ENCODE measurements around the gene SCARB1. TPM values are rescaled to one million over a fixed set of nuclear protein-coding genes. Genes with fewer than 3 reads are reported as not detected.
"Not testable (repeated sequence)": the region's sequence is repeated elsewhere in the genome, so short reads cannot be mapped to it uniquely, and the experiment has no call there.

The SCARB1 gene
- total RNA-seq, 1 donor from 2014 or later, result 25.8 TPM

DNA sequence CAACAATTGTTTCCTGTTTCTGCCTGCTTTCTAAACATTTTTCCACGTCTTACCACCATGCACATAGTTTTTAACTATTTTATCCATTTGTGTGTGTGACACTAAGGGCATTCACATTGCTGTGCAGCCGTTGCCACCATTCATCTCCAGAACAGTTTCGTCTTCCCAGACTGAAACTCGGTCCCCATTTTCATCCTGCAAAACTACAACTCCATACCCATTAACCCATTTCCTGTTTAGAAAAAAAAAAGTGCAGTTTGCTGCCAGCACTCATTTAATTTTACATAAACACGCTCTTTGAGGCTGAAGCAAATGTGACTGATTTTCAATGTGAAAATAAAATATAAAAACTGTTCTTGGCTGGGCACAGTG lies 35.2 kb upstream of the SCARB1 start:
- intact Hi-C loops (cut with micrococcal nuclease), result loop anchor here (2.0 to 5.0 kb wide), 2 partner anchors 37 to 124 kb away; partner anchors contain the start of gene SCARB1
- Mint-ChIP-seq H3K27me3 (ENCODE audit: low read depth) (peaks cover 2% of the 10 kb centered on the region), H3K4me3 (ENCODE audit: low read depth) (no peak overlapping the region), H3K36me3 (ENCODE audit: low read depth) (no peaks in the 10 kb centered on the region), H3K9me3 (no peaks in the 10 kb centered on the region), H3K27ac (no peak overlapping the region), H3K4me1 (ENCODE audit: low read depth) (peaks cover 12% of the 10 kb centered on the region)
- DNase-seq (ENCODE audit: low spot score), result no peak

DNA sequence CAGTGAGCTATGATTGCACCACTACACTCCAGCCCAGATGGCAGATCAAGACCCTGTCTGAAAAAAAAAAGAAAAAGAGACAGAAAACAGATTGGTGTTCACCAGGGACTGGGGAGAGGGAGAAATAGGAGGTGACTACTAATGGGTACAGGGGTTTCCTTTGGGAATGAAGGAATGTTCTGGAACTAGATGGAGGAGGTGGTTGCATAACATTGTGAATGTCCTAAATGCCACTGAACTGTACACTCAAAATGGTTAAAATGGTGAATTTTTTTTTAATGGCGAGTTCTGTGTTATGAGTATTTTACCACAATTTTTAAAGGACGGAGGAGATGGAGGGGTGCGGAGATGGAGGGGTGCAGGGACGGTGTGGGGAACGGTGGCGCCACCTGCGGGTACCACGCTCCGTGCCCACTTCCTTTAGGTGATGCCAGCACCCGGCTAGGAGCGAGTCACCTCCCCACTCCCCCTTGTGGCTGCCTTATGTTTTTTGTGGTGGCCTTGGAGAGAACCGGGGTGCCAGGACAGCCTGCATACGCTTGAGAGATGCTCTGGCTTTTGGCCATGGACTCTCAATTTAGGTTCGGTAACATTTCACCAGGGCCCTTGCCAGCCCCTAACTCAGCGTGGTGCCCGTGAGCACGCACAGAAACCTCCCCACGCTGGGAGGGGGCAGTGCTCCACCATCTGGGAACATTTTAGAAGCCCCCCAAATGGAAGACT lies 34.7 kb upstream of the SCARB1 start:
- H3K27ac Mint-ChIP-seq, result no peak overlapping the region
- no peaks in the 10 kb centered on the region for H3K9me3 Mint-ChIP-seq

GRCh38 chr12:124896461-124896860 lies 32.8 kb upstream of the SCARB1 start:
- H3K9me3 Mint-ChIP-seq, result no peaks in the 10 kb centered on the region
- intact Hi-C loops (cut with micrococcal nuclease), result loop anchor here (5.0 kb wide), 1 partner anchor 34 kb away; the partner anchor contains the start of gene SCARB1
- peaks cover 15% of the 10 kb centered on the region for H3K4me1 Mint-ChIP-seq (ENCODE audit: low read depth)
- H3K4me3 Mint-ChIP-seq (ENCODE audit: low read depth), result no peak overlapping the region
- no peak overlapping the region for H3K27ac Mint-ChIP-seq
- H3K27me3 Mint-ChIP-seq (ENCODE audit: low read depth), result peaks cover 2% of the 10 kb centered on the region
- DNase-seq (ENCODE audit: low spot score), result no peak
- no peaks in the 10 kb centered on the region for H3K36me3 Mint-ChIP-seq (ENCODE audit: low read depth)

More for the DNA sequence above, 34.7 kb upstream of the SCARB1 start:
- Mint-ChIP-seq H3K36me3 (ENCODE audit: low read depth) (no peaks in the 10 kb centered on the region), H3K4me1 (ENCODE audit: low read depth) (peaks cover 15% of the 10 kb centered on the region), H3K4me3 (ENCODE audit: low read depth) (no peak overlapping the region), H3K27me3 (ENCODE audit: low read depth) (peaks cover 2% of the 10 kb centered on the region)
- intact Hi-C loops (cut with micrococcal nuclease), result loop anchor here (2.0 to 5.0 kb wide), 2 partner anchors 36 to 124 kb away; partner anchors contain the start of gene SCARB1
- peak; percentile 42 for DNase-seq (ENCODE audit: low spot score)

DNA sequence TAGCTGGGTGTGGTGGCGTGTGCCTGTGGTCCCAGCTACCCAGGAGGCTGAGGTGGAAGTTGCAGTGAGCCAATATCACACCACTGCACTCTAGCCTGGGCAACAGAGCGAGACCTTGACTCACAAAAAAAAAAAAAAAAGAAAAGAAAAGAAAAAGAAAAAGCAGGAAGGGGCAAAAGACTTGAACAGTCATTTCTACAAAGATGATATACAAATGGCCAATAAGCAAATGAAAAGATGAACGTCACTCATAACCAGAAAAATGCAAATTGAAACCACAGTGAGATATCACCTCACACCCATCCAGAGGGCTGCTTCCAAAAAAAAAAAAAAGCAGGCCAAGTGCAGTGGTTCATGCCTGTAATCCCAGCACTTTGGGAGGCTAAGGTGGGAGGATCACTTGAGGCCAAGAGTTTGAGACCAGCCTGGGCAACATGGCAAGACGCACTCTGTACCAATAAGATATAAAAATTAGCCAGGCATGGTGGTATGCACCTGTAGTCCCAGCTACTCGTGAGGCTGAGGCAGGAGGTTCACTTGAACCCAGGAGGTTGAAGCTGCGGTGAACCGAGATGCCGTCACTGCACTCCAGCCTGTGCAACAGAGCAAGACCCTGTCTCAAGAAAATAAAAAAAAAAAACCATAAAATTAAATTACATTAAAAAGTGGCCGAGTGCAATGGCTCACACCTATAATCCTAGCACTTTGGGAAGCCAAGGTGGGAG lies 30.3 kb upstream of the SCARB1 start:
- intact Hi-C loops (cut with micrococcal nuclease), result no loop called here

GRCh38 chr12:124888260-124888659 lies 24.6 kb upstream of the SCARB1 start:
- H3K4me3 Mint-ChIP-seq (ENCODE audit: low read depth), result no peak overlapping the region
- DNase-seq (ENCODE audit: low spot score), result no peak
- no peaks in the 10 kb centered on the region for H3K27me3 Mint-ChIP-seq (ENCODE audit: low read depth)
- intact Hi-C loops (cut with micrococcal nuclease), result no loop called here
- H3K4me1 Mint-ChIP-seq (ENCODE audit: low read depth), result no peaks in the 10 kb centered on the region
- no peaks in the 10 kb centered on the region for H3K9me3 Mint-ChIP-seq
- H3K36me3 Mint-ChIP-seq (ENCODE audit: low read depth), result no peaks in the 10 kb centered on the region
- no peak overlapping the region for H3K27ac Mint-ChIP-seq

More for the DNA sequence above, 30.3 kb upstream of the SCARB1 start:
- H3K9me3 Mint-ChIP-seq, result no peaks in the 10 kb centered on the region
- H3K27ac Mint-ChIP-seq, result no peak overlapping the region
- no peak overlapping the region for H3K4me3 Mint-ChIP-seq (ENCODE audit: low read depth)
- no peaks in the 10 kb centered on the region for H3K36me3 Mint-ChIP-seq (ENCODE audit: low read depth)
- no peaks in the 10 kb centered on the region for H3K27me3 Mint-ChIP-seq (ENCODE audit: low read depth)
- peaks cover 13% of the 10 kb centered on the region for H3K4me1 Mint-ChIP-seq (ENCODE audit: low read depth)
- DNase-seq (ENCODE audit: low spot score), result no peak

DNA sequence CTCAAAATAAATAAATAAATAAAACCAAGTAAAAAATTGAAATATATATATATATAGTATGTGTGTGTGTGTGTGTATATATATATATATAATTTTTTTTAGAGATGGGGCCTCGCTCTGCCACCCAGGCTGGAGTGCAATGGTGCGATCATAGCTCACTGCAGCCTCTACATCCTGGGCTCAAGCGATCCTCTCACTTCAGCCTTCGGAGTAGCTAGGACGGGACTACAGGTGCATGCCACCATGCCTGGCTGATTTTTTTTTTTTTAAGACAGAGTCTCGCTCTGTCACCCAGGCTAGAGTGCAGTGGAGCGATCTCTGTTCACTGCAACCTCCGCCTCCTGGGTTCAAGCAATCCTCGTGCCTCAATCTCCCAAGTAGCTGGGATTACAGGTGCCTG lies 24.1 kb upstream of the SCARB1 start:
- H3K27ac Mint-ChIP-seq; H3K4me1 Mint-ChIP-seq (ENCODE audit: low read depth); H3K4me3 Mint-ChIP-seq (ENCODE audit: low read depth); intact Hi-C loops (cut with micrococcal nuclease); H3K9me3 Mint-ChIP-seq; H3K27me3 Mint-ChIP-seq (ENCODE audit: low read depth); DNase-seq (ENCODE audit: low spot score); H3K36me3 Mint-ChIP-seq (ENCODE audit: low read depth): not testable (repeated sequence)

DNA sequence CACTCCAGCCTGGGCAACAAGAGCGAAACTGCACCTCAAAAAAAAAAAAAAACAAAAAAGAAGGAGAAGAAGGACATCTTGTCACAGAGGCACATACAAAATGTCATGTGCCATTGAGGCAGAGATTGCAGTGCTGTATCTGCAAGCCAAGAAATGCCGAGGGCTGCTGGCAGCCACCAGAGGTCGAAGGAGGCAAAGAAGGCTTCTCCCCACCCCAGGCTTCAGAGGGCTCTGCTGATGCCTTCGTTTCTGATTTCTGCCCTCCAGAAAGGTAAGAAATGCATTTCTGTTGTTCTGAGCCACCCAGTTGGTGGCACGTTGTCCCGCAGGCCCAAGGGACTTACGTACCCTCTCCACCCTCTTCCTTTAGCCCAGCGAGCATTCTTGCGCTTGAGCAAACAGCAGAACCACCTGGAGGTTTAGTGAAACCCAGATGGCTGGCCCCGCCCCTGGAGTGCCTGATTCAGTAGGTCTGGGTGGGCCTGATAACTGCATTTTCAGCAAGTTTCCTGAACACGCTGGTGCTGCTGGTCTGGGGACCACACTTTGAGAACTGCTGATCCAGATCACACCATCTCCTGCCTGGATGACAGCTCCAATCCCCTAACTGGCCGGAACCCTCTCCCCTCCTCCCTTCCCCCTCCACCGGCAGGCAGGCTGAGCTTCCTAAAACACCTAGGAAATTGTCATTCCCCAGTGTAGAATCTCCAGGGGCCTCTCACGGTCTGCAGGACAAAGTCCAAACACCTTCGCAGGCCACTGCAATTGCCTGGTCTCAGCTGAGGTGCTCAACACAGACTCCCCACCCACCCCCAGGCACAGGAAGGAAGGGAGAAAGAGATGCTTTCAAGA lies 21.1 kb upstream of the SCARB1 start:
- intact Hi-C loops (cut with micrococcal nuclease), result no loop called here
- H3K36me3 Mint-ChIP-seq (ENCODE audit: low read depth), result no peaks in the 10 kb centered on the region
- H3K9me3 Mint-ChIP-seq, result no peaks in the 10 kb centered on the region
- H3K27me3 Mint-ChIP-seq (ENCODE audit: low read depth), result peaks cover 2% of the 10 kb centered on the region
- H3K27ac Mint-ChIP-seq, result no peak overlapping the region
- H3K4me1 Mint-ChIP-seq (ENCODE audit: low read depth), result peaks cover 3% of the 10 kb centered on the region
- no peak for DNase-seq (ENCODE audit: low spot score)
- H3K4me3 Mint-ChIP-seq (ENCODE audit: low read depth), result no peak overlapping the region

DNA sequence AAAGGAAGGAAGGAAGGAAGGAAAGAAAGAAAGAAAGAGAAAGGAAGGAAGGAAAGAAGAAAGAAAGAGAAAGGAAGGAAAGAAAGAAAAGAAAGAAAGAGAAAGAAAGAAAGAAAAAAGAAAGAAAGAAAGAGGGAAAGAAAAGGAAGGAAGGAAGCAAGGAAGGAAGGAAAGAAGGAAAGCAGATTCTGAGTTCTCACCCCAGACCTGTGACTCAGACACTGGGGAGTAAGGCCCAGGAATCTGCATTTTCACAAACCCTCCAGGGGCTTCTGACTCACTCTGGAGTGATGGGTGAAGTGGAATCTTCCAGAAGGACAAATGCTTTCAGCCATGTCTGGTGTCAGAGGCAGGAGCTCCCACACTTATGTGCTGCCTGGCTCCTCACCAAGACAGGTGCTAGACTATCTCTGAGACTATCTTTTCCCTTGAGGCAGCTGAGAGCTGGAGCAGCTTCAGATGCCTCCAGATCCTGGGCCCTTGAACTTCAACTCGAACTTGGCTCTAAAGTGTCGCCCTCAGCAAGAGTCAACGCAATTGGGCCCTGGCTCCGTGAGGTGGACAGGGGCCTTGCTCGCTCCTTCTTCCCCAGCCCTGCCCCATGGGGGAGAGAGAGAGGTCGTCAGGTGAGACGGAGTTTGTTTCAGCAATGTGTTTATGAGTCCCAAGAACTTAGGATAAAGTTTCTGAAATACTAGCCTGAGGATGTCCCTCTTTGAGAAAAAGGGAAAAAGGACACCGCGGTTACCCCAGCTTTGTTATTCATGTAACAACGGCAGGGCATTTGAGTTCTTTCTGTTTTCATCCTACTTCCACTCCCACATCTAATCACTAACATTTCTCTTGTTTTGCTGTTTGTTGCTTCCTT lies 19.8 kb upstream of the SCARB1 start:
- intact Hi-C loops (cut with micrococcal nuclease), result no loop called here
- Mint-ChIP-seq H3K27me3 (ENCODE audit: low read depth) (peaks cover 4% of the 10 kb centered on the region), H3K36me3 (ENCODE audit: low read depth) (no peaks in the 10 kb centered on the region), H3K27ac (peak overlapping the region; percentile 3), H3K9me3 (no peaks in the 10 kb centered on the region), H3K4me3 (ENCODE audit: low read depth) (no peak overlapping the region), H3K4me1 (ENCODE audit: low read depth) (peaks cover 3% of the 10 kb centered on the region)
- DNase-seq (ENCODE audit: low spot score), result no peak

GRCh38 chr12:124881123-124881522 lies 17.5 kb upstream of the SCARB1 start:
- H3K4me3 Mint-ChIP-seq (ENCODE audit: low read depth), result no peak overlapping the region
- peaks cover 6% of the 10 kb centered on the region for H3K27me3 Mint-ChIP-seq (ENCODE audit: low read depth)
- H3K36me3 Mint-ChIP-seq (ENCODE audit: low read depth), result no peaks in the 10 kb centered on the region
- H3K9me3 Mint-ChIP-seq, result no peaks in the 10 kb centered on the region
- intact Hi-C loops (cut with micrococcal nuclease), result no loop called here
- DNase-seq (ENCODE audit: low spot score), result no peak
- no peak overlapping the region for H3K27ac Mint-ChIP-seq
- peaks cover 3% of the 10 kb centered on the region for H3K4me1 Mint-ChIP-seq (ENCODE audit: low read depth)

DNA sequence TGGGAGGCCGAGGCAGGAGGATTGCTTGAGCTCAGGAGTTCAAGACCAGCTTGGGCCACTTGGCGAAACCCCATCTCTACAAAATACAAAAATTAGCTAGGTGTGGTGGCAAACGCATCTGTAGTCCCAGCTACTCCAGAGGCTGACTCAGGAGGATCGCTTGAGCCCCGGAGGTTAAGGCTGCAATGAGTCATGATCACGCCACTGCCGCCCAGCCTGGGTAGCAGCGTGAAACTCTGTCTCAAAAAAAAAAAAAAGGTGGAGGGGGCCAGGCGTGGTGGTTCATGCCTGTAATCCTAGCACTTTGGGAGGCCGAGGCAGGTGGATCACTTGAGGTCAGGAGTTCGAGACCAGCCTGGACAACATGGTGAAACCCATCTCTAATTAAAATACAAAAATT lies 16.7 kb upstream of the SCARB1 start:
- H3K9me3 Mint-ChIP-seq; H3K36me3 Mint-ChIP-seq (ENCODE audit: low read depth); intact Hi-C loops (cut with micrococcal nuclease); H3K27ac Mint-ChIP-seq; H3K27me3 Mint-ChIP-seq (ENCODE audit: low read depth); H3K4me1 Mint-ChIP-seq (ENCODE audit: low read depth); DNase-seq (ENCODE audit: low spot score); H3K4me3 Mint-ChIP-seq (ENCODE audit: low read depth): not testable (repeated sequence)

DNA sequence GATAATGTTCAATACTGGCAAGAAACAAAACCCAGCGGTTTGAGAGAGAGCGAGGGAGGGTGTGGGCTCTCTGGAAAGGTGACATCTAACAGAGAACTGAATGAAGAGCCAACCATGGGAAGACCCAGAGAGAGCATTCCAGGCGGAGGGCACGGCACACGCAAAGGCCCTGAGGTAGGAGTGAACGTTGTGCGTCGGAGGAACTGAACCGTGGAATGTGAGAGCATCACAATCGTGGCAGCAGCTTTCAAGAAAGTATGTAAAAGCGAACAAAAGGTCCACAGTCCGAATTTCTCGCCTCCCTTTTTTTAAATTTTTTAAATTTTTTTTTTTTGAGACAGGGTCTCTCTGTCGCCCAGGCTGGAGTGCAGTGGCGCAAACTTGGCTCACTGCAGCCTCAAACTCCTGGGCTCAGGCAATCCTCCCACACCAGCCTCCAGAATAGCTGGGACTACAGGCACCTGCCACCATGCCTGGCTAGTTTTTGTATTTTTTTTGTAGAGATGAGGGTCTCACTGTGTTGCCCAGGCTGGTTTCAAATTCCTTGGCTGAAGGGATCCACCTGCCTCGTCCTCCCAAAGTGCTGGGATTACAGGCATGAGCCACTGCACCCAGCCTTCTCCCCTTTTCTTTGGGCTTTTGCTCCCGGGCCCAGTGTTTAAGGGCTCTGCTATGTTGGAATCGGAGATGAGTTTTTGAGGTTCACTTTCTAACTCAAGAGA lies 15.3 kb upstream of the SCARB1 start:
- Mint-ChIP-seq H3K36me3 (ENCODE audit: low read depth) (no peaks in the 10 kb centered on the region), H3K9me3 (no peaks in the 10 kb centered on the region), H3K4me3 (ENCODE audit: low read depth) (no peak overlapping the region), H3K27ac (no peak overlapping the region), H3K4me1 (ENCODE audit: low read depth) (peaks cover 3% of the 10 kb centered on the region), H3K27me3 (ENCODE audit: low read depth) (peaks cover 7% of the 10 kb centered on the region)
- intact Hi-C loops (cut with micrococcal nuclease), result no loop called here
- no peak for DNase-seq (ENCODE audit: low spot score)
